OCI-LY7 (cell line): ENCODE data around the gene CIAO2B. TPM values are rescaled to one million over a fixed set of nuclear protein-coding genes. Genes with fewer than 3 reads are reported as not detected.

Experiments used
- BruUV-seq: library from RNA; stranded (reverse); fragments of 400-500 nt; replicated peaks from 2 replicates; lab custom pipeline; 2021; lab: Mats Ljungman, UMichigan
- CTCF ChIA-PET: fragments of 300-600 bp; sonication (Branson Sonifier 250); formaldehyde crosslinking; loops from one replicate; lab custom pipeline; 2022; ENCODE audit warnings: antibody characterized with exemption; ENCODE audit not compliant: unreplicated experiment; lab: Charles Lee
- POLR2A ChIA-PET: fragments of 300-600 bp; sonication (Branson Sonifier 250); formaldehyde crosslinking; loops from one replicate; lab custom pipeline; 2022; ENCODE audit warnings: antibody characterized with exemption; lab: Charles Lee
- DNase-seq: peaks from one replicate; pipeline ENCODE4 v3.0.0-alpha.2; 2015; ENCODE audit warnings: low spot score
- H2AFZ ChIP-seq: fragments of 200-600 bp; sonication (generic), shearing (Covaris generic); 2 replicates; pipeline ENCODE4 v1.6.1; 2014; ENCODE audit warnings: mild to moderate bottlenecking, antibody characterized with exemption, low read length, moderate library complexity
- H3K27ac ChIP-seq: fragments of 200-600 bp; sonication (generic); 2 replicates; pipeline ENCODE4 v1.5.1; 2014; ENCODE audit warnings: mixed run types, low read depth, mild to moderate bottlenecking, moderate library complexity, low read length, inconsistent platforms; ENCODE audit not compliant: poor library complexity, severe bottlenecking
- H3K36me3 ChIP-seq: fragments of 200-600 bp; sonication (generic); 2 replicates; pipeline ENCODE4 v1.6.1; 2014; ENCODE audit warnings: mild to moderate bottlenecking, antibody characterized with exemption, low read length, moderate library complexity, mixed read lengths; ENCODE audit not compliant: insufficient read depth
- H3K4me1 ChIP-seq: fragments of 200-600 bp; sonication (generic); 2 replicates; pipeline ENCODE4 v1.5.1; 2014; ENCODE audit warnings: mild to moderate bottlenecking, low read length; ENCODE audit not compliant: insufficient read depth, poor library complexity, severe bottlenecking
- H3K4me2 ChIP-seq: fragments of 200-600 bp; sonication (generic); 2 replicates; pipeline ENCODE4 v1.6.1; 2014; ENCODE audit warnings: mild to moderate bottlenecking, low read length
- H3K4me3 ChIP-seq: fragments of 200-600 bp; sonication (generic); 2 replicates; pipeline ENCODE4 v1.5.1; 2014; ENCODE audit warnings: mild to moderate bottlenecking, low read depth, low read length; ENCODE audit not compliant: poor library complexity, severe bottlenecking
- H3K79me2 ChIP-seq: fragments of 200-600 bp; sonication (generic); 2 replicates; pipeline ENCODE4 v1.6.1; 2016; ENCODE audit warnings: low read depth, mild to moderate bottlenecking, low read length, moderate library complexity, mixed read lengths; ENCODE audit not compliant: insufficient read depth
- H3K9me2 ChIP-seq: fragments of 200-600 bp; sonication (generic); 2 replicates; pipeline ENCODE4 v1.6.1; 2016; ENCODE audit warnings: mild to moderate bottlenecking, low read length, mixed read lengths; ENCODE audit not compliant: insufficient read depth
- H3K9me3 ChIP-seq: fragments of 200-600 bp; sonication (generic); 2 replicates; pipeline ENCODE4 v1.6.1; 2014; ENCODE audit warnings: mild to moderate bottlenecking, mixed run types, low read length, mixed read lengths
- H4K20me1 ChIP-seq: fragments of 200-600 bp; sonication (generic); 2 replicates; pipeline ENCODE4 v1.6.1; 2014; ENCODE audit warnings: mild to moderate bottlenecking, antibody characterized with exemption, low read length, moderate library complexity, mixed read lengths; ENCODE audit not compliant: insufficient read depth
- CTCF ChIP-seq: fragments of 200-600 bp; sonication (generic); conservative IDR thresholded peaks from 2 replicates; pipeline ENCODE4 v1.5.1; 2014; ENCODE audit warnings: mild to moderate bottlenecking, antibody characterized with exemption, low read length, moderate library complexity, mixed read lengths
- EZH2phosphoT487 ChIP-seq: fragments of 200-600 bp; sonication (generic); IDR thresholded peaks from 2 replicates; pipeline ENCODE4 v1.6.1; 2018; ENCODE audit warnings: low read depth, borderline replicate concordance, mild to moderate bottlenecking, mixed run types, antibody characterized with exemption, low read length, moderate library complexity, mixed read lengths
- intact Hi-C: fragments of 100-400 bp; cut with micrococcal nuclease; formaldehyde crosslinking; loops from one replicate; pipeline ENCODE4 v1.10.0; 2022; ENCODE audit not compliant: unreplicated experiment
- total RNA-seq, 2 experiments: library from RNA; depleted of rRNA in 1 of 2; stranded (reverse); fragments of >200 nt in 1 of 2; shearing (Covaris generic) in 1 of 2; gene quantifications; 2 replicates each; pipeline ENCODE4 v1.2.3, GENCODE V29; 2014 to 2022

CIAO2B gene
- total RNA-seq, 2 experiments from 2014 or later, result 76.4 to 133 TPM

GRCh38 chr16:66948837-66949225, 14.6 kb upstream of the CIAO2B start:
- H3K79me2 ChIP-seq, result no peaks in the 10 kb centered on the region
- no peak overlapping the region for H3K27ac ChIP-seq
- peaks cover 5% of the 10 kb centered on the region for H3K4me1 ChIP-seq
- no peaks in the 10 kb centered on the region for H4K20me1 ChIP-seq
- H3K36me3 ChIP-seq, result no peaks in the 10 kb centered on the region
- H3K4me3 ChIP-seq, result no peak overlapping the region
- intact Hi-C loops, result no loop called here
- no peak for DNase-seq
- H2AFZ ChIP-seq, result no peak overlapping the region
- POLR2A ChIA-PET, result no interaction called here
- no peaks in the 10 kb centered on the region for H3K9me3 ChIP-seq
- BruUV-seq, result no TSS peak
- CTCF ChIA-PET, result no interaction called here
- TF ChIP-seq CTCF (no peak), EZH2phosphoT487 (no peak)
- no peaks in the 10 kb centered on the region for H3K9me2 ChIP-seq
- no peak overlapping the region for H3K4me2 ChIP-seq

- no peak for DNase-seq
- Histone ChIP-seq H3K79me2 (no peaks in the 10 kb centered on the region), H3K9me3 (no peaks in the 10 kb centered on the region), H3K36me3 (no peaks in the 10 kb centered on the region), H3K4me2 (peak overlapping the region; percentile 66), H3K4me1 (peaks cover 5% of the 10 kb centered on the region), H2AFZ (peak overlapping the region; percentile 54; the same call in 1 of the 2 replicates), H3K4me3 (peak overlapping the region; percentile 48), H4K20me1 (no peaks in the 10 kb centered on the region), H3K9me2 (no peaks in the 10 kb centered on the region), H3K27ac (no peak overlapping the region)
- ChIA-PET POLR2A (no interaction called here), CTCF (no interaction called here)
- no TSS peak for BruUV-seq
- intact Hi-C loops, result no loop called here
- TF ChIP-seq EZH2phosphoT487 (no peak), CTCF (no peak)
Observed at GRCh38 chr16:66948134-66948836, 14.1 kb upstream of the CIAO2B start.
